ENCODE measurements around the gene CCR5AS.
"Not testable (repeated sequence)": the region's sequence is repeated elsewhere in the genome, so short reads cannot be mapped to it uniquely, and the experiment has no call there.

The CCR5AS gene

DNA sequence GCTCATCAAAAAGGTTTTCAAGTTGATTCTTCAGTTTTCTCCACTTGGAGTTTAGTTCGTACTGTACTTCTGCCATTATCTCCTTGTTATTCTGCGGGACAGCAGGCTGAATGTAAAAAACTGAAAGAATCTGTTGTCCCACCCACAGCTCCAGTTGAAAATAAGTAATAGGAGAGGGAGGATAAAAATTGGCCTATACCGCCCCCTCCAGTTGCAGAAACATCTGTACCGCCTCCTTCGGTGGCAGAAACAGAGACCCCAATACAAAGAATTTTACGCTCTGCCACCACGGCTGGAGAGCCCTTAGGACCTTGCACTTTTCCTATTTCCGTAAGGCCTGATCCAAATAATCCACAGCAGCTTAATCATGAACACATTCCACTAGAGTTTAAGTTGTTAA is 20.5 kb upstream of the CCR5AS start:
- DNase-seq (ENCODE audit: low read depth): peak; percentile 47
- TF ChIP-seq, protein P1, sequence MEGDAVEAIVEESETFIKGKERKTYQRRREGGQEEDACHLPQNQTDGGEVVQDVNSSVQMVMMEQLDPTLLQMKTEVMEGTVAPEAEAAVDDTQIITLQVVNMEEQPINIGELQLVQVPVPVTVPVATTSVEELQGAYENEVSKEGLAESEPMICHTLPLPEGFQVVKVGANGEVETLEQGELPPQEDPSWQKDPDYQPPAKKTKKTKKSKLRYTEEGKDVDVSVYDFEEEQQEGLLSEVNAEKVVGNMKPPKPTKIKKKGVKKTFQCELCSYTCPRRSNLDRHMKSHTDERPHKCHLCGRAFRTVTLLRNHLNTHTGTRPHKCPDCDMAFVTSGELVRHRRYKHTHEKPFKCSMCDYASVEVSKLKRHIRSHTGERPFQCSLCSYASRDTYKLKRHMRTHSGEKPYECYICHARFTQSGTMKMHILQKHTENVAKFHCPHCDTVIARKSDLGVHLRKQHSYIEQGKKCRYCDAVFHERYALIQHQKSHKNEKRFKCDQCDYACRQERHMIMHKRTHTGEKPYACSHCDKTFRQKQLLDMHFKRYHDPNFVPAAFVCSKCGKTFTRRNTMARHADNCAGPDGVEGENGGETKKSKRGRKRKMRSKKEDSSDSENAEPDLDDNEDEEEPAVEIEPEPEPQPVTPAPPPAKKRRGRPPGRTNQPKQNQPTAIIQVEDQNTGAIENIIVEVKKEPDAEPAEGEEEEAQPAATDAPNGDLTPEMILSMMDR (conservative IDR thresholded peaks at IDR 0.05; ENCODE audit: low read depth, low read length): peak; percentile 41
- not testable (repeated sequence) for H3K4me3 ChIP-seq (ENCODE audit: low read depth, low read length)

DNA sequence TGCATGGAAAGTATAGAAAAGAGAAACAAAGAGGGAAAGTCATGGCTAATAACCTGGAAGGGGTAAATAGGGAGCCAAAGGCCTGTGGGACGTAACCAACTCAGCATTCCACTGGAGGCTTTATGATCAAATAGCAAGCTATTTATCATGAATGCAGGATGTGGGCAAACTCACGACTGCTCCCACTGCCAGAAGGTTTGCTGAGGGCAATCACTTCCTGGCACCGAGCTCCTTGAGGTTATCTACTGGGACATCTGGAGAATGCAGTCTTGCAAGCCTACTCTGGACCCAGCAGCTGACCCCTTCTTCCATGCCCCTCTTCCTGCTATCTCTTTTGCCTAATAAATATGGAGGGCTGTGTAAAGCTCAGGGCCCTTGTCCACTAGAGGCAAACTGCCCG is 19.6 kb upstream of the CCR5AS start:
- not testable (repeated sequence) for DNase-seq (ENCODE audit: low read depth); H3K4me3 ChIP-seq (ENCODE audit: low read depth, low read length)

DNA sequence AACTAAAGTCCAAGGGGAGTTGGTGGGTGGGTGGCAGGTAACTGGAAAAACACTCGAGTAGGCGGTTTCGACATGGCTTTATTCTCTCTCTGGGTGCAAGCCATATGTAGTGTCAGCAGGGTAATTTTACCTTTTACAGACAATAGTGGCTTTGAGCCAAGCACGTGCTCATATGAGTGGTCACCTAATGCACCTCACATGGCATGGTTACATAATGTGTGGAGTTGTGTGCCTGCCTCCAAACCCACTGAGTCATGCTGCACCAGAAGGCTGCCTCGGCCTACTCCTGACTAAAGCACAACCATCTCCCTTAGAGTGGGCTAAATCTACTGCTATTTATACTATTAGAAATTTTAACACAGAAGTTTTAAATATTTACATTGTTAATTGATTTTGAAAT is 16.7 kb upstream of the CCR5AS start:
- H3K4me3 ChIP-seq (ENCODE audit: low read depth, low read length): no peak overlapping the region
- TF ChIP-seq, protein P1 (conservative IDR thresholded peaks at IDR 0.05; ENCODE audit: low read depth, low read length): no peak
- DNase-seq (ENCODE audit: low read depth): peak; percentile 68

DNA sequence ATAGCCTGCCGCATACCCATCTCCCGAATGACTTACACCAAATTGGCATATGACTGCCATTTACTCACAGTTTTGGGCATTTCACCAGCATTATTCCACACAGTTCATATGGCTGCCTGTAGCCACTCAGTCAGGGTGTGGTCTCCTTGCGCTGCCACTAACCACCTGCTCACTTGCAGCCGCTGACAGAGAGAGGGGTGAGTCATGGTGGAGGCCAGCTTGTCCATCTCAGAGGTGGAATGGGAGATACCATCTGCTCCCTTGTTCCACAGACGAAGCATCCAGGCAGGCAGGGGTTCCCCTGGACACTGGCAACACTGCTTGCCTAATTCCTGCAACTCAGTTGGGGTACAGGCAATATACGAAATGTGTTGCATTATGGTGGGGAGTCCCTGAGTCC is 15.8 kb upstream of the CCR5AS start:
- no peak overlapping the region for H3K4me3 ChIP-seq (ENCODE audit: low read depth, low read length)
- TF ChIP-seq, protein P1 (conservative IDR thresholded peaks at IDR 0.05; ENCODE audit: low read depth, low read length): no peak
- DNase-seq (ENCODE audit: low read depth): no peak

DNA sequence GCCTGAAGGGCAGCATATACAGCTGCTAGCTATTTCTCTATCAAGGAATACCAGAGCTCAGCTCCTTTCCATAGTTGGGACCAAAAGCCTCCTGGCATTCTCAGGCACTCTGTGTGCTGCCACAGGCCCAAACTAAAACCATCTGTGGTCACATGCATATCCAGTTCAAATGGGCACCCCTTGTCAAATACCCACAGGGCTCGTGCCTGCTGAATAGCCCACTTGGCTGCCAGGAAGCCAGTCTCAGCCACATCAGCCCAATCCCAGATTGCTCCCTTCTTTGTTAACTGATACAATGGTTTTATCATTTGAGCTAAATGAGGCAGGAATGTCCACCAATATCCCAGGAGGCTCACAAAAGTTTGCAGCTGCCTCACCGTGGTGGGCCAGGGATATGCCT is 14.1 kb upstream of the CCR5AS start:
- TF ChIP-seq, protein P1 (conservative IDR thresholded peaks at IDR 0.05; ENCODE audit: low read depth, low read length): no peak
- H3K4me3 ChIP-seq (ENCODE audit: low read depth, low read length): no peak overlapping the region
- no peak for DNase-seq (ENCODE audit: low read depth)

DNA sequence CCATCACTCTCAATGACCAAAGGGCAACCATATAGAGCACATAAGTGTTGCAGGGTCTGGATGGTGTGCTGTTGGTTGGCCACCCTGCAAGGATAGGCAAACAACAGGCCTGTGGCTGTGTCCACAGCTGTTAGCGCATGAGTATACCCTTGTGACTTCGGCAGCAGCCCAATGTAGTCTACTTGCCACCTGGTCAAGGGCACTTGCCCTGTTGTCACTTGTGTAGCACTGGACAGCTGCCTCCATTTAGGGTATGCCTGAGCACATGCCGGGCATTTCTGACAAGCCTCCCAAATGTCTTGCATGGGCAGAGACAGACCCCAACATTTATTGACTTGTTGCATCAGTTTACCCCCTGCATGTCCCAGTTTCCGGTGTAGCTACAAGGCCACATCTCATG is 12.9 kb upstream of the CCR5AS start:
- TF ChIP-seq, protein P1 (conservative IDR thresholded peaks at IDR 0.05; ENCODE audit: low read depth, low read length): no peak
- no peak overlapping the region for H3K4me3 ChIP-seq (ENCODE audit: low read depth, low read length)
- DNase-seq (ENCODE audit: low read depth): no peak

DNA sequence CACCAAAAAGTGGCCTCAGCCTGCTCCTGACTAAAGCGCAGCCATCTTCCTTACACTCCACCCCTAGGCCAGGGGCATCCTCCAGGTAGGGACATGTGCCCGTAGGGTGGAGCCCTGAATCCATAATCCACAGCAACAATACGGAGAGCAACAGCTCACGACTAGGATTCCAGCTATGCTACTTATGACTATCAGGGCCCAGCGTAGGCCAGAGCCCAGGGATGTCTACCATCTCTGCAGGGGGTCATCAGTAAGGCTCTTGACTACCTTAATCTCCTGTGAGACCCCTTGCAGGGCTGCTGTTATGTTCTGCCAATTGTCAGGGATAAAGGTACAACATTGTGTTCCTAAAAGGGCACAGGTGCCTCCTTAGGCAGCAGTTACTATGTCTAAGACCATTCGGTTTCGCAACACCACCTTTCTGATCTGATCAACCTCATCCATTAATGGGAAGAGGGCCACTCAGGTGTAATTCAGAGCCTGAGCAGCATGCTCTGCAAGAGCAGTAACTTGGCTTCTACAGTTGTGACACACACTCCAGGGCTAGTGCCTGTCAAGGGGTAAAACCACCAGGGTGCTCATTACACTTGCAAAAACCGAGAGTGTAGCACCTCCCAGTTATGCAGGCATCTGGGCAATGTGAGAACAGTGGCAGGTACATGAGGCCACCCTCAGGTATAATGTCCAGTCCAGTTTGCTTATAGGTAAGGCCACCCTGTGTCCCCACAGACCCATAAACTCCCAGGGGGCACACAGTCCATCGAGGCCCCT is 11.2 kb upstream of the CCR5AS start:
- H3K4me3 ChIP-seq (ENCODE audit: low read depth, low read length): no peak overlapping the region
- DNase-seq (ENCODE audit: low read depth): no peak
- TF ChIP-seq, protein P1 (conservative IDR thresholded peaks at IDR 0.05; ENCODE audit: low read depth, low read length): no peak
